Body of pancreas (tissue), 4 donors: Measurements from ENCODE around the gene POM121L12.

Experiments used
- POLR2A ChIP-seq, 3 donors: fragments of 450-650 bp; IDR thresholded peaks; one replicate each; pipeline ENCODE4 v1.6.1; 2016; ENCODE audit warnings: antibody characterized with exemption in 3 of 3, mild to moderate bottlenecking in 2 of 3
- TF ChIP-seq, protein P1 (sequence below), 7 experiments: fragments of 450-650 bp in 4 of 7; fragments of 200-600 bp in 3 of 7; sonication (generic) in 3 of 7; IDR thresholded peaks; one replicate each; pipeline ENCODE4 v1.5.1; 2016 to 2019; ENCODE audit warnings: antibody characterized with exemption in 7 of 7

DNA sequence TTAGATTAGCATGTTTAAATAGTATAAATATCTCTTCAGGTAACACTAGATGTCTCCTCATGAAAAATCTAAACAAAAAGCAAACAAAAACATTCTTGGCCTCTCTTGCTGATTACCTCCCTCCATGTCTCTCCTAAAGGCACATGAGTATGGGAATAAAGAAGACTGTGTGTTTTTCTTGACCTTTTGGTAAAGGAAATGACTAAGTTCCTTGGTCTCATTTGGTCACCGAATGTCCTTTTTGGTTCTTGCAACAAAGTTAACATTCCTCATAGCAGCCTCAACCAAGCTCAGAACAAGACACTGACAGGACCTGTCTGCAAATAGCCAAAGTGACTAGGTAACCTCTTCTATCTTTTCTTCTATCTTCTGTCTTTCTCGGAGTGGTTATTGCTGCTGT, 35.5 kb downstream of the POM121L12 start:
- TF ChIP-seq, protein P1, sequence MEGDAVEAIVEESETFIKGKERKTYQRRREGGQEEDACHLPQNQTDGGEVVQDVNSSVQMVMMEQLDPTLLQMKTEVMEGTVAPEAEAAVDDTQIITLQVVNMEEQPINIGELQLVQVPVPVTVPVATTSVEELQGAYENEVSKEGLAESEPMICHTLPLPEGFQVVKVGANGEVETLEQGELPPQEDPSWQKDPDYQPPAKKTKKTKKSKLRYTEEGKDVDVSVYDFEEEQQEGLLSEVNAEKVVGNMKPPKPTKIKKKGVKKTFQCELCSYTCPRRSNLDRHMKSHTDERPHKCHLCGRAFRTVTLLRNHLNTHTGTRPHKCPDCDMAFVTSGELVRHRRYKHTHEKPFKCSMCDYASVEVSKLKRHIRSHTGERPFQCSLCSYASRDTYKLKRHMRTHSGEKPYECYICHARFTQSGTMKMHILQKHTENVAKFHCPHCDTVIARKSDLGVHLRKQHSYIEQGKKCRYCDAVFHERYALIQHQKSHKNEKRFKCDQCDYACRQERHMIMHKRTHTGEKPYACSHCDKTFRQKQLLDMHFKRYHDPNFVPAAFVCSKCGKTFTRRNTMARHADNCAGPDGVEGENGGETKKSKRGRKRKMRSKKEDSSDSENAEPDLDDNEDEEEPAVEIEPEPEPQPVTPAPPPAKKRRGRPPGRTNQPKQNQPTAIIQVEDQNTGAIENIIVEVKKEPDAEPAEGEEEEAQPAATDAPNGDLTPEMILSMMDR (IDR thresholded peaks at IDR 0.05), result no peak
- no peak for TF ChIP-seq POLR2A (IDR thresholded peaks at IDR 0.05)
